GM21737 (cell line): ENCODE data around the gene NBL1.
A peak's percentile ranks its signal among the peaks of the same experiment; 100 is the strongest.
"Not testable (repeated sequence)": the region's sequence is repeated elsewhere in the genome, so short reads cannot be mapped to it uniquely, and the experiment has no call there.

Source experiments
- ATAC-seq: cut with Tn5 transposase; IDR thresholded peaks from one replicate; pipeline ENCODE4 v1.9.1; 2021; ENCODE audit warnings: mild to moderate bottlenecking, moderate library complexity; ENCODE audit not compliant: unreplicated experiment

The NBL1 gene

GRCh38 chr1:19621274-19621950 lies 22.7 kb upstream of the NBL1 start:
- no peak for ATAC-seq

GRCh38 chr1:19622204-19622603 lies 21.9 kb upstream of the NBL1 start:
- no peak for ATAC-seq

GRCh38 chr1:19623523-19623922 lies 20.6 kb upstream of the NBL1 start:
- no peak for ATAC-seq

GRCh38 chr1:19625291-19625937 lies 18.7 kb upstream of the NBL1 start:
- no peak for ATAC-seq

- no peak for ATAC-seq
These were observed 15.2 kb upstream of the NBL1 start for GRCh38 chr1:19628879-19629278.

- ATAC-seq: no peak
These were observed 14.8 kb upstream of the NBL1 start for GRCh38 chr1:19629357-19629756.

- ATAC-seq: not testable (repeated sequence)
These were observed 13.9 kb upstream of the NBL1 start for GRCh38 chr1:19630192-19630591.

GRCh38 chr1:19630720-19631395 lies 13.3 kb upstream of the NBL1 start:
- no peak for ATAC-seq

GRCh38 chr1:19632211-19632610 lies 11.9 kb upstream of the NBL1 start:
- no peak for ATAC-seq

- no peak for ATAC-seq
These were observed 11.0 kb upstream of the NBL1 start for GRCh38 chr1:19633106-19633505.

GRCh38 chr1:19635064-19635463 lies 9.0 kb upstream of the NBL1 start:
- not testable (repeated sequence) for ATAC-seq

GRCh38 chr1:19635646-19636045 lies 8.5 kb upstream of the NBL1 start:
- no peak for ATAC-seq

GRCh38 chr1:19636065-19636464 lies 8.0 kb upstream of the NBL1 start:
- ATAC-seq: no peak

GRCh38 chr1:19636749-19637148 lies 7.4 kb upstream of the NBL1 start:
- ATAC-seq: not testable (repeated sequence)

GRCh38 chr1:19637606-19638005 lies 6.5 kb upstream of the NBL1 start:
- no peak for ATAC-seq

- ATAC-seq: not testable (repeated sequence)
These were observed 4.9 kb upstream of the NBL1 start for GRCh38 chr1:19639228-19639627.

- ATAC-seq: no peak
These were observed 4.1 kb upstream of the NBL1 start for GRCh38 chr1:19639999-19640362.

- no peak for ATAC-seq
These were observed 3.5 kb upstream of the NBL1 start for GRCh38 chr1:19640363-19641316.

- ATAC-seq: no peak
These were observed 990 bp upstream of the NBL1 start for GRCh38 chr1:19643121-19643520.

- ATAC-seq: peak; percentile 5
These were observed 227 bp downstream of the NBL1 start for GRCh38 chr1:19644395-19644680.

GRCh38 chr1:19644681-19645410 lies 735 bp downstream of the NBL1 start:
- ATAC-seq: peak; percentile 12
